Measurements from ENCODE around the gene EML4. TPM values are rescaled to one million over a fixed set of nuclear protein-coding genes. Genes with fewer than 3 reads are reported as not detected.

The EML4 gene
- total and polyA plus RNA-seq, 2 of the 13 experiments (the other 11 are each of a cell fraction or from before 2014, with no cell fraction given), result 243 to 476 TPM

DNA sequence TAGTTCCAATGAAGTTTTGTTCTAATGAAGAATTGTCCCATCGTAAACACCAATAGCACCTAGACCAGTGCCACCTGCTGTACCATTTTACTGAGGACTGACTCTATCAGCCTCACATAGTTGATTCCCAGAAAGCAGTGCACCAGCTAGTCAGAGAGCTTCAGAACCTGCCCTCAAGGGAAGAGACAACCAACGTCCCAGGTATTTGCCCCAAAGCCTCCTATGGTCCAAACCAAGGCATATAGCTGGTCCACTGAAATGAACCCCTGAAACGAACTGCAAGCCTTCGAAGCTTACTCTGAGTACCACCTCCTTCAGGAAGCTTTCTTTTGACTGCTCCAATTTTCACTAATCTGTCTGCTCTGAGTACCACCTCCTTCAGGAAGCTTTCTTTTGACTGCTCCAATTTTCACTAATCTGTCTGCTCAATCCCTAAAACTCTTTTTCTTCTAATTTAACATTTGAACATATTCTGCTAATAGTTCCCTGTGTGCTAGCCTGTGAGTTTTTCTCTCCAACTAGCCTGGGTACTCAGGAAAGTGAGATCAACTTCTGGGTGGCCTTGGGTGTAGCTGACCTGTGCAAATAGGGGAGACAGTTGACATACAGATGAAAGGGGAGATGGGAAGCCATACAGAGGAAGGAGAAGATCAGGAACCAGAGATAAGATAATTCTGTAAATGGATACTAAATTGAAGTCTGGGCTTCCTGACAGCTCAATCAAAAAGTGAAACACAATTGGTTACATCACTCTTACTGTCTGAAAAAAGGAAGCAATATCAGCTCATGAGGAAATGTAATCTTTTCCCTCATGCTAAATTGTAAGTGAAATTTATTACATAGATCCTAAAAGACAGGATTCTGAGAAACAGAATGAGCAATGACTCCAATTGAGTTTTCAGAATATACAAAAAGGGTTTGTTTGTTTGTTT lies 33.5 kb upstream of the EML4 start (continued):
- TF ChIP-seq, protein P1, sequence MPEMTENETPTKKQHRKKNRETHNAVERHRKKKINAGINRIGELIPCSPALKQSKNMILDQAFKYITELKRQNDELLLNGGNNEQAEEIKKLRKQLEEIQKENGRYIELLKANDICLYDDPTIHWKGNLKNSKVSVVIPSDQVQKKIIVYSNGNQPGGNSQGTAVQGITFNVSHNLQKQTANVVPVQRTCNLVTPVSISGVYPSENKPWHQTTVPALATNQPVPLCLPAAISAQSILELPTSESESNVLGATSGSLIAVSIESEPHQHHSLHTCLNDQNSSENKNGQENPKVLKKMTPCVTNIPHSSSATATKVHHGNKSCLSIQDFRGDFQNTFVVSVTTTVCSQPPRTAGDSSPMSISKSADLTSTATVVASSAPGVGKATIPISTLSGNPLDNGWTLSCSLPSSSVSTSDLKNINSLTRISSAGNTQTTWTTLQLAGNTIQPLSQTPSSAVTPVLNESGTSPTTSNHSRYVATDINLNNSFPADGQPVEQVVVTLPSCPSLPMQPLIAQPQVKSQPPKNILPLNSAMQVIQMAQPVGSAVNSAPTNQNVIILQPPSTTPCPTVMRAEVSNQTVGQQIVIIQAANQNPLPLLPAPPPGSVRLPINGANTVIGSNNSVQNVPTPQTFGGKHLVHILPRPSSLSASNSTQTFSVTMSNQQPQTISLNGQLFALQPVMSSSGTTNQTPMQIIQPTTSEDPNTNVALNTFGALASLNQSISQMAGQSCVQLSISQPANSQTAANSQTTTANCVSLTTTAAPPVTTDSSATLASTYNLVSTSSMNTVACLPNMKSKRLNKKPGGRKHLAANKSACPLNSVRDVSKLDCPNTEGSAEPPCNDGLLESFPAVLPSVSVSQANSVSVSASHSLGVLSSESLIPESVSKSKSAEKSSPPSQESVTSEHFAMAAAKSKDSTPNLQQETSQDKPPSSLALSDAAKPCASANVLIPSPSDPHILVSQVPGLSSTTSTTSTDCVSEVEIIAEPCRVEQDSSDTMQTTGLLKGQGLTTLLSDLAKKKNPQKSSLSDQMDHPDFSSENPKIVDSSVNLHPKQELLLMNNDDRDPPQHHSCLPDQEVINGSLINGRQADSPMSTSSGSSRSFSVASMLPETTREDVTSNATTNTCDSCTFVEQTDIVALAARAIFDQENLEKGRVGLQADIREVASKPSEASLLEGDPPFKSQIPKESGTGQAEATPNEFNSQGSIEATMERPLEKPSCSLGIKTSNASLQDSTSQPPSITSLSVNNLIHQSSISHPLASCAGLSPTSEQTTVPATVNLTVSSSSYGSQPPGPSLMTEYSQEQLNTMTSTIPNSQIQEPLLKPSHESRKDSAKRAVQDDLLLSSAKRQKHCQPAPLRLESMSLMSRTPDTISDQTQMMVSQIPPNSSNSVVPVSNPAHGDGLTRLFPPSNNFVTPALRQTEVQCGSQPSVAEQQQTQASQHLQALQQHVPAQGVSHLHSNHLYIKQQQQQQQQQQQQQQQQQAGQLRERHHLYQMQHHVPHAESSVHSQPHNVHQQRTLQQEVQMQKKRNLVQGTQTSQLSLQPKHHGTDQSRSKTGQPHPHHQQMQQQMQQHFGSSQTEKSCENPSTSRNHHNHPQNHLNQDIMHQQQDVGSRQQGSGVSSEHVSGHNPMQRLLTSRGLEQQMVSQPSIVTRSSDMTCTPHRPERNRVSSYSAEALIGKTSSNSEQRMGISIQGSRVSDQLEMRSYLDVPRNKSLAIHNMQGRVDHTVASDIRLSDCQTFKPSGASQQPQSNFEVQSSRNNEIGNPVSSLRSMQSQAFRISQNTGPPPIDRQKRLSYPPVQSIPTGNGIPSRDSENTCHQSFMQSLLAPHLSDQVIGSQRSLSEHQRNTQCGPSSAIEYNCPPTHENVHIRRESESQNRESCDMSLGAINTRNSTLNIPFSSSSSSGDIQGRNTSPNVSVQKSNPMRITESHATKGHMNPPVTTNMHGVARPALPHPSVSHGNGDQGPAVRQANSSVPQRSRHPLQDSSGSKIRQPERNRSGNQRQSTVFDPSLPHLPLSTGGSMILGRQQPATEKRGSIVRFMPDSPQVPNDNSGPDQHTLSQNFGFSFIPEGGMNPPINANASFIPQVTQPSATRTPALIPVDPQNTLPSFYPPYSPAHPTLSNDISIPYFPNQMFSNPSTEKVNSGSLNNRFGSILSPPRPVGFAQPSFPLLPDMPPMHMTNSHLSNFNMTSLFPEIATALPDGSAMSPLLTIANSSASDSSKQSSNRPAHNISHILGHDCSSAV (CRISPR knock-in tag; IDR thresholded peaks at IDR 0.05; ENCODE audit: borderline replicate concordance), result peak; percentile 78; the same call in 1 of the 2 replicates
- TF ChIP-seq GMEB2 (CRISPR knock-in tag; IDR thresholded peaks at IDR 0.05; ENCODE audit: low read depth), result 0 out of 2 replicates have a peak, but pooled peaks have one; percentile 44
- peak; percentile 74 for TF ChIP-seq ARID2 (CRISPR knock-in tag; IDR thresholded peaks at IDR 0.05; ENCODE audit: borderline replicate concordance)
- TF ChIP-seq SIX1 (CRISPR knock-in tag; IDR thresholded peaks at IDR 0.05; ENCODE audit: borderline replicate concordance), result peak; percentile 99
- TF ChIP-seq EHMT2 (IDR thresholded peaks at IDR 0.05; ENCODE audit: borderline replicate concordance, low read depth, low read length), result no peak
- TF ChIP-seq ARNTL (CRISPR knock-in tag; IDR thresholded peaks at IDR 0.05), result peak; percentile 90
- TF ChIP-seq RFX5 (IDR thresholded peaks at IDR 0.05; ENCODE audit: low read depth, low read length), result no peak
- no peak for TF ChIP-seq MTF1 (CRISPR knock-in tag; IDR thresholded peaks at IDR 0.05)
- peak; percentile 97 for TF ChIP-seq CREM (IDR thresholded peaks at IDR 0.05)
- no peak for TF ChIP-seq CREM (CRISPR knock-in tag; IDR thresholded peaks at IDR 0.05)
- no peak for TF ChIP-seq ZNF737 (CRISPR knock-in tag; IDR thresholded peaks at IDR 0.05; ENCODE audit: borderline replicate concordance)
- TF ChIP-seq ZNF746 (CRISPR knock-in tag; IDR thresholded peaks at IDR 0.05), result peak; percentile 88; the same call in 1 of the 2 replicates
- TF ChIP-seq, protein P2, sequence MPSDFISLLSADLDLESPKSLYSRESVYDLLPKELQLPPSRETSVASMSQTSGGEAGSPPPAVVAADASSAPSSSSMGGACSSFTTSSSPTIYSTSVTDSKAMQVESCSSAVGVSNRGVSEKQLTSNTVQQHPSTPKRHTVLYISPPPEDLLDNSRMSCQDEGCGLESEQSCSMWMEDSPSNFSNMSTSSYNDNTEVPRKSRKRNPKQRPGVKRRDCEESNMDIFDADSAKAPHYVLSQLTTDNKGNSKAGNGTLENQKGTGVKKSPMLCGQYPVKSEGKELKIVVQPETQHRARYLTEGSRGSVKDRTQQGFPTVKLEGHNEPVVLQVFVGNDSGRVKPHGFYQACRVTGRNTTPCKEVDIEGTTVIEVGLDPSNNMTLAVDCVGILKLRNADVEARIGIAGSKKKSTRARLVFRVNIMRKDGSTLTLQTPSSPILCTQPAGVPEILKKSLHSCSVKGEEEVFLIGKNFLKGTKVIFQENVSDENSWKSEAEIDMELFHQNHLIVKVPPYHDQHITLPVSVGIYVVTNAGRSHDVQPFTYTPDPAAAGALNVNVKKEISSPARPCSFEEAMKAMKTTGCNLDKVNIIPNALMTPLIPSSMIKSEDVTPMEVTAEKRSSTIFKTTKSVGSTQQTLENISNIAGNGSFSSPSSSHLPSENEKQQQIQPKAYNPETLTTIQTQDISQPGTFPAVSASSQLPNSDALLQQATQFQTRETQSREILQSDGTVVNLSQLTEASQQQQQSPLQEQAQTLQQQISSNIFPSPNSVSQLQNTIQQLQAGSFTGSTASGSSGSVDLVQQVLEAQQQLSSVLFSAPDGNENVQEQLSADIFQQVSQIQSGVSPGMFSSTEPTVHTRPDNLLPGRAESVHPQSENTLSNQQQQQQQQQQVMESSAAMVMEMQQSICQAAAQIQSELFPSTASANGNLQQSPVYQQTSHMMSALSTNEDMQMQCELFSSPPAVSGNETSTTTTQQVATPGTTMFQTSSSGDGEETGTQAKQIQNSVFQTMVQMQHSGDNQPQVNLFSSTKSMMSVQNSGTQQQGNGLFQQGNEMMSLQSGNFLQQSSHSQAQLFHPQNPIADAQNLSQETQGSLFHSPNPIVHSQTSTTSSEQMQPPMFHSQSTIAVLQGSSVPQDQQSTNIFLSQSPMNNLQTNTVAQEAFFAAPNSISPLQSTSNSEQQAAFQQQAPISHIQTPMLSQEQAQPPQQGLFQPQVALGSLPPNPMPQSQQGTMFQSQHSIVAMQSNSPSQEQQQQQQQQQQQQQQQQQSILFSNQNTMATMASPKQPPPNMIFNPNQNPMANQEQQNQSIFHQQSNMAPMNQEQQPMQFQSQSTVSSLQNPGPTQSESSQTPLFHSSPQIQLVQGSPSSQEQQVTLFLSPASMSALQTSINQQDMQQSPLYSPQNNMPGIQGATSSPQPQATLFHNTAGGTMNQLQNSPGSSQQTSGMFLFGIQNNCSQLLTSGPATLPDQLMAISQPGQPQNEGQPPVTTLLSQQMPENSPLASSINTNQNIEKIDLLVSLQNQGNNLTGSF (CRISPR knock-in tag; IDR thresholded peaks at IDR 0.05), result no peak
- peak; percentile 88 for TF ChIP-seq HNF4A (CRISPR knock-in tag; IDR thresholded peaks at IDR 0.05)

Measured in HepG2 (cell line).